Inflammatory macrophage (primary cell): ENCODE results near the gene WDR75.
A peak's percentile ranks its signal among the peaks of the same experiment; 100 is the strongest.

Source experiments
- DNase-seq, 2 donors: peaks; one replicate each; pipeline ENCODE4 v3.0.0-alpha.2; 2020 to 2022

The WDR75 gene

GRCh38 chr2:189500456-189501160 is 59.3 kb downstream of the WDR75 start:
- no peak for DNase-seq

GRCh38 chr2:189501487-189501886 is 60.2 kb downstream of the WDR75 start:
- no peak for DNase-seq

- DNase-seq = no peak
Measured at GRCh38 chr2:189502714-189503113, 61.4 kb downstream of the WDR75 start.

- DNase-seq = no peak
Measured at GRCh38 chr2:189504238-189504637, 63.0 kb downstream of the WDR75 start.

- no peak for DNase-seq
Measured at GRCh38 chr2:189505492-189505891, 64.2 kb downstream of the WDR75 start.

GRCh38 chr2:189506514-189506976 is 65.3 kb downstream of the WDR75 start:
- DNase-seq = peak in 1 of 2 donors; percentile 23

- DNase-seq = no peak
Measured at GRCh38 chr2:189511210-189511959, 70.1 kb downstream of the WDR75 start.

- no peak for DNase-seq
Measured at GRCh38 chr2:189511960-189512319, 70.7 kb downstream of the WDR75 start.

GRCh38 chr2:189512879-189513278 is 71.6 kb downstream of the WDR75 start:
- DNase-seq = no peak

GRCh38 chr2:189514104-189514503 is 72.8 kb downstream of the WDR75 start:
- peak; percentile 63 to 84 for DNase-seq

GRCh38 chr2:189515264-189515663 is 74.0 kb downstream of the WDR75 start:
- peak; percentile 23 to 44 for DNase-seq

GRCh38 chr2:189516546-189516945 is 75.3 kb downstream of the WDR75 start:
- peak; percentile 46 to 70 for DNase-seq

- DNase-seq = peak; percentile 55
Measured at GRCh38 chr2:189517847-189518535, 76.7 kb downstream of the WDR75 start.

- no peak for DNase-seq
Measured at GRCh38 chr2:189519631-189520387, 78.5 kb downstream of the WDR75 start.

GRCh38 chr2:189521699-189522434 is 80.6 kb downstream of the WDR75 start:
- no peak for DNase-seq

GRCh38 chr2:189522435-189523151 is 81.3 kb downstream of the WDR75 start:
- peak; percentile 53 to 54 for DNase-seq

GRCh38 chr2:189524746-189525145 is 83.5 kb downstream of the WDR75 start:
- no peak for DNase-seq
